Measurements from ENCODE around the gene CYP51A1. TPM values are rescaled to one million over a fixed set of nuclear protein-coding genes. Genes with fewer than 3 reads are reported as not detected.
"Not testable (repeated sequence)": the region's sequence is repeated elsewhere in the genome, so short reads cannot be mapped to it uniquely, and the experiment has no call there.

Gene CYP51A1
- 100 to 1,000 TPM in 1 of 4 donors, 10 to 100 TPM in 2, 1 to 10 TPM in 1; 9.7 to 145 (median 54.1) TPM for polyA plus RNA-seq
- long read RNA-seq, donor 1, transcript CYP51A1-201 (10 exons, 3,210 nt) = major isoform, 36 of 70 reads
- long read RNA-seq, donor 1, transcript CYP51A1-204 (2 exons, 555 nt) = minor isoform, 9 of 70 reads
- long read RNA-seq, donor 1, partial matches to known transcripts = 24 of 70 reads
- long read RNA-seq, donor 1, other reads (novel, unspliced or antisense) = 0 of 70 reads
- long read RNA-seq, donor 2, transcript CYP51A1-201 (10 exons, 3,210 nt) = major isoform, 7 of 9 reads
- long read RNA-seq, donor 2, partial matches to known transcripts = 0 of 9 reads
- long read RNA-seq, donor 2, other reads (novel, unspliced or antisense) = 0 of 9 reads
- long read RNA-seq, donor 3, transcript CYP51A1-201 (10 exons, 3,210 nt) = major isoform, 15 of 25 reads
- long read RNA-seq, donor 3, partial matches to known transcripts = 6 of 25 reads
- long read RNA-seq, donor 3, other reads (novel, unspliced or antisense) = 0 of 25 reads
- long read RNA-seq, donor 4 = 0 reads
- long read RNA-seq, donor 5, partial matches to known transcripts = 0 of 2 reads
- long read RNA-seq, donor 5, other reads (novel, unspliced or antisense) = 0 of 2 reads
- long read RNA-seq, donor 6, transcript CYP51A1-203 (10 exons, 1,729 nt) = minor isoform, 5 of 48 reads
- long read RNA-seq, donor 6, transcript CYP51A1-204 (2 exons, 555 nt) = minor isoform, 9 of 48 reads
- long read RNA-seq, donor 6, transcript CYP51A1-201 (10 exons, 3,210 nt) = major isoform, 18 of 48 reads
- long read RNA-seq, donor 6, partial matches to known transcripts = 16 of 48 reads
- long read RNA-seq, donor 6, other reads (novel, unspliced or antisense) = 0 of 48 reads
- long read RNA-seq, donor 7, transcript CYP51A1-201 (10 exons, 3,210 nt) = major isoform, 5 of 11 reads
- long read RNA-seq, donor 7, partial matches to known transcripts = 0 of 11 reads
- long read RNA-seq, donor 7, other reads (novel, unspliced or antisense) = 0 of 11 reads
- long read RNA-seq, donor 8 = 0 reads
- long read RNA-seq, donor 9, transcript CYP51A1-201 (10 exons, 3,210 nt) = major isoform, 5 of 7 reads
- long read RNA-seq, donor 9, partial matches to known transcripts = 0 of 7 reads
- long read RNA-seq, donor 9, other reads (novel, unspliced or antisense) = 0 of 7 reads
- long read RNA-seq, donor 10, transcript CYP51A1-201 (10 exons, 3,210 nt) = major isoform, 14 of 18 reads
- long read RNA-seq, donor 10, partial matches to known transcripts = 0 of 18 reads
- long read RNA-seq, donor 10, other reads (novel, unspliced or antisense) = 0 of 18 reads

DNA sequence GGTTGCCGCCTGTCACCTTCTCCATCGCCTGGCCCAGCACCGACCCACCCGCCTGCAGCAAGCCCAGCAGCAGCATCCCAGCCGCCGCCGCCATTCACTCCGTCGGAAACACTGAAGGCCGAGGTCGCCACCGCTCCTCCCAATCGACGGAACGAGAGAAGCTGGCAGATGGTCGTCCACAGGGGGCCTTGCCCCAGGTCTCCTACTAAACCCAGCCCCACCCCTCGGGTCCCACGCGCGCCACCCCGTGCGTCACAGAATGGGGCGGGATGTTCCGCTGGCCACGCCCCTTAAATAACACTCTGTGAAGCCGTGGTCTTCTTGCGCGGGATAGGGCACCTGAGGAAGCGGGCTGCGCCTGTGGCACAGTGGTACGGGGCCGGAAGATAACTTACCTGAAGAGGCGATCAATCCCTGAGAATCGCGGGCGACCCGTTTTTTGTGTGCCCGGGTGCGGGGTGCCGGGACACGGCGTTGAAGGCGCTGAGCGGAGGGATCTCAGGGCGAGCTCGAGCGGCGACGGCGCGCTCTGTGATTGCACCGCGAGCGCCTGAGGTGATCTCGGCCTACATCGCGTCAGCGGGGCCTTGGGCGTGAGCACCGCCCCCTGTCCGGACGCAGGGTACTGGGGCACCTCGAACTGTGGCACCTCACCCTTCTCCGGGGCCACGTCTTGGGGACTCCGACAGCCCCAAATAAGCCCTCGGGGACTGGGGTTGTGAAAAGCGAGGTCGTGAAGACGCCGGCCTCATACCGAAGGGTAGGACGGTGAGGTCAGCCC, at the start of gene CYP51A1:
CYP51A1 (minus strand) TSS at position 207 of the 781 bp plus-strand sequence; CDS start at position 94, 113 bp downstream.
- WGBS, 3 donors = 0 to 1% (median 0%) methylated on average over 73 of the region's 73 CpGs
- no peak for FAIRE-seq
- peak; percentile 91 to 99 for DNase-seq
- peak within 1 kb of the TSS; percentile 78 to 95 (median 86) for H3K4me3 ChIP-seq (ENCODE audit: low read depth in 1 of 3, low read length in 3 of 3)
- no peaks in the 10 kb centered on the region for H3K36me3 ChIP-seq (ENCODE audit: control insufficient read depth in 3 of 3, insufficient read depth in 2 of 3, low read depth in 1 of 3, low read length in 3 of 3)
- H3K9me3 ChIP-seq (ENCODE audit: control insufficient read depth in 2 of 2, insufficient read depth in 1 of 2, low read depth in 1 of 2, low read length in 1 of 2) = no peaks in the 10 kb centered on the region
- no peaks in the 10 kb centered on the region for H3K27me3 ChIP-seq (ENCODE audit: control insufficient read depth in 3 of 3, insufficient read depth in 3 of 3, low read length in 3 of 3)
- H3K27ac ChIP-seq (ENCODE audit: low read depth in 1 of 3, low read length in 2 of 3) = peak within 1 kb of the TSS; percentile 90 to 95 (median 93)
- peaks cover 0 to 9% (median 3%) of the 10 kb centered on the region in 3 donors for H3K4me1 ChIP-seq (ENCODE audit: control insufficient read depth in 3 of 3, insufficient read depth in 2 of 3, low read depth in 1 of 3, low read length in 2 of 3)

DNA sequence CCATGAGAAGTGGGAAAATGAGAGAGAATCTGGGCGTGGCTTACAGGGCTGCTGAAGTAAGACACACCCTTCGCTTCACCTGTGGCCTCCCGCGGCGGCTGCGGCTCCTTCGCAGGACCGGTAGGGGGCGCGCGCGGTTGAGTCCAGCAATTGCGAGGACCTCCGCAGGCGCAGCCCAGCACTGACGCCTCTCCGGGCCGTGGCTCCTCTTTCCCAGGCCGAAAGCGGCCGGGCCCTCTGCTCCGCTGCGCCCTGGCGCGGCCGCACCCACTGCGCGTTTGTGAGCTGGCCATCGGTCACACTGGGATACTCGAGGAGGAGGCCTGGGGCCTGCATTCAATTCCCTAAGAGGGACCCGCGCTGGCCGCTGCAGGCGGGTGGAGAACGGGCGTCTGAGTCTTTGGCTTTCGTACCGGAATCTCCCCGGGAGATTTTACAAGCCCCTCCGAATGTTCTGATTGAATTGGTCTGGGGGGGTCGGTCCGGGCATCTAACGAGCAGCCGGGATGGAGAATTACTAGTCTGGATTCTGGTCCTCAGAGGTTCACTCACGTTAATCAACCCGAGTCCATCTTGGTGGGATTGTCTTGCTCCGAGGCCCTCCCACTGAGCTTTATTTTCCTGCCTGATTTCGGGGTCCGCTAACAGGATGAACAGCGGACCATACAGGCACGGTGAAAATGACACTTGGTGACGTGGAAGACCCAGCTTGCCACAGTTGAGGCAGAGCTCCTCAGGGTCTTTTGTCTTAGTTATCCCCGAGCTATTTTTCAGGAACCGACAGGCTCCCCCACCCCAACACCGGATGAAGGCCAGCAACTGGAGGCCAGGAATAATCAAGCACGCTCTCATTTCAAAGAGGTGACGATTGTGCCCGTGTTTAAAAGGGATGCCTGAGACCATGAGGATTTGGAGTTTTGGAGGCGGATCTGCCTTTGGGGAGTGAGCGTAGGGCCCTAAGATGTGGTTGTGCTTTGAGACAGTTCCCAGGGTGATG, 44.9 kb upstream of the CYP51A1 start, which contains the start of gene LRRD1:
LRRD1 (minus strand) TSS at position 215 of the 997 bp plus-strand sequence. CDS start 13,940 bp downstream, outside the sequence.
- 9 to 13% (median 13%) methylated on average over 58 to 60 of the region's 60 CpGs for WGBS, 3 donors

DNA sequence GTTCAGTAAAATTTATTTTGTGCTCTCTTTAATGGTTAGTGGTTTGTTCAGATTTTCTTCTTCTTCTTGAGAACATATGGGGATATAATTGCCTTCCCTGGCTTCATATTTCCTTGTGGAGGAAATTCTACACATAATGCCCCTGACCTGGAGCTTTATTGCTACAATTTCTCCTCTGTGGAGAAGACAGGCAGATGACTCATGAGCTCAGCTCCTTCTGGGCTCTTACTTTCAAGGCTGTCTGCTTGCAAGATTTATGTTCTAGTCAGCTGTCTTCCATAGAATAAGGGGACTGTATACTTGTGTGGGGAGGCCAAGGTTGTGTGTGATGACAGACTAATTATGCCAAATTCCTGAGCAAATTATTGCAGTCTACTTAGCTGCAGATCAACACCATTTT, 43.1 kb upstream of the CYP51A1 start:
- Histone ChIP-seq H3K36me3 (ENCODE audit: control insufficient read depth in 3 of 3, insufficient read depth in 2 of 3, low read depth in 1 of 3, low read length in 3 of 3) (no peaks in the 10 kb centered on the region), H3K27me3 (ENCODE audit: control insufficient read depth in 3 of 3, insufficient read depth in 3 of 3, low read length in 3 of 3) (no peaks in the 10 kb centered on the region), H3K4me1 (ENCODE audit: control insufficient read depth in 3 of 3, insufficient read depth in 2 of 3, low read depth in 1 of 3, low read length in 2 of 3) (peaks cover 0 to 9% (median 0%) of the 10 kb centered on the region in 3 donors), H3K9me3 (ENCODE audit: control insufficient read depth in 2 of 2, insufficient read depth in 1 of 2, low read depth in 1 of 2, low read length in 1 of 2) (no peaks in the 10 kb centered on the region), H3K4me3 (ENCODE audit: low read depth in 1 of 3, low read length in 3 of 3) (no peak overlapping the region), H3K27ac (ENCODE audit: low read depth in 1 of 3, low read length in 2 of 3) (peak overlapping the region in 1 of 3 donors; percentile 38)
- DNase-seq (peak in 1 of 2 donors; percentile 72), FAIRE-seq (no peak)

More for the DNA sequence above, 44.9 kb upstream of the CYP51A1 start, which contains the start of gene LRRD1:
- H3K27ac ChIP-seq (ENCODE audit: low read depth in 1 of 3, low read length in 2 of 3) = peak within 1 kb of the TSS in 2 of 3 donors; percentile 69 to 88
- peak within 1 kb of the TSS; percentile 28 to 85 (median 57) for H3K4me3 ChIP-seq (ENCODE audit: low read depth in 1 of 3, low read length in 3 of 3)
- peak; percentile 90 to 95 for DNase-seq
- H3K36me3 ChIP-seq (ENCODE audit: control insufficient read depth in 3 of 3, insufficient read depth in 2 of 3, low read depth in 1 of 3, low read length in 3 of 3) = no peaks in the 10 kb centered on the region
- FAIRE-seq = no peak
- no peaks in the 10 kb centered on the region for H3K27me3 ChIP-seq (ENCODE audit: control insufficient read depth in 3 of 3, insufficient read depth in 3 of 3, low read length in 3 of 3)
- H3K4me1 ChIP-seq (ENCODE audit: control insufficient read depth in 3 of 3, insufficient read depth in 2 of 3, low read depth in 1 of 3, low read length in 2 of 3) = peaks cover 0 to 9% (median 0%) of the 10 kb centered on the region in 3 donors
- H3K9me3 ChIP-seq (ENCODE audit: control insufficient read depth in 2 of 2, insufficient read depth in 1 of 2, low read depth in 1 of 2, low read length in 1 of 2) = no peaks in the 10 kb centered on the region

DNA sequence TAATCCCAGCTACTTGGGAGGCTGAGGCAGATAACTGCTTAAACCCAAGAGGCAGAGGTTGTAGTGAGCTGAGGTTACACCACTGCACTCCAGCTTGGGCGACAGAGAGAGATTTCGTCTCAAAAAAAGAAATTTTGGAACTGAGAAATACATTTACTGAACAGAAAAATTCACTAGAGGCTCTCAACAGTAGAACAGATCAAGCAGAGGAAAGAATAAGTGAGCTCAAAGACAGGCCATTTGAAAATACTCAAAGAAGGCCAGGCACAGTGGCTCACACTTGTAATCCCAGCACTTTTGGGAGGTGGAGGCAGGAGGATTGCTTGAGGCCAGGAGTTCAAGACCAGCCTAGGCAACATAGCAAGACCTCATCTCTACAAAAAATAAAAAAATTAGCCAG, 35.3 kb upstream of the CYP51A1 start:
- not testable (repeated sequence) for H3K27me3 ChIP-seq (ENCODE audit: control insufficient read depth in 3 of 3, insufficient read depth in 3 of 3, low read length in 3 of 3); DNase-seq; H3K27ac ChIP-seq (ENCODE audit: low read depth in 1 of 3, low read length in 2 of 3); FAIRE-seq; H3K4me1 ChIP-seq (ENCODE audit: control insufficient read depth in 3 of 3, insufficient read depth in 2 of 3, low read depth in 1 of 3, low read length in 2 of 3); H3K36me3 ChIP-seq (ENCODE audit: control insufficient read depth in 3 of 3, insufficient read depth in 2 of 3, low read depth in 1 of 3, low read length in 3 of 3); H3K4me3 ChIP-seq (ENCODE audit: low read depth in 1 of 3, low read length in 3 of 3)
- H3K9me3 ChIP-seq (ENCODE audit: control insufficient read depth in 2 of 2, insufficient read depth in 1 of 2, low read depth in 1 of 2, low read length in 1 of 2) = peaks cover 0 to 11% of the 10 kb centered on the region in 2 donors
- WGBS, 3 donors = 80 to 90% (median 84%) methylated on average over 2 of the region's 2 CpGs

DNA sequence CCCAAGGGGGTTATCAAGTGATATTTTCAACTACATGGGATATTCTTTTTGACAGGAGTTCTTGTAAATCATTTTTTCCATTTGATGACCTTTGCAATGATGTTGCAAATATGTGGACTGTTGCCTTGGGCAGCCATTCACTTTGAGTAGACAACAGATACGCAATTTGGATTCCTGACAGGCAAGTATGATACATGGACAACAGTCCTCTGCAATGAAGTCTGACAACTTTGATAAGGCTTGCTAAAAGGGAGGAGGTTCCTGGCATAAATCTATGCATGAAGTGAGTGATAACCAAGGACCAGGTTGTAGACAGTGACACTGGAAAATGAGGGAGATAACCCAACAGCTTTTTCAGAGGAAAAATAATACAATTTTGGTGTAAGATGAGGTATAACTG, 27.0 kb upstream of the CYP51A1 start:
- Histone ChIP-seq H3K36me3 (ENCODE audit: control insufficient read depth in 3 of 3, insufficient read depth in 2 of 3, low read depth in 1 of 3, low read length in 3 of 3) (no peaks in the 10 kb centered on the region), H3K4me3 (ENCODE audit: low read depth in 1 of 3, low read length in 3 of 3) (no peak overlapping the region), H3K4me1 (ENCODE audit: control insufficient read depth in 3 of 3, insufficient read depth in 2 of 3, low read depth in 1 of 3, low read length in 2 of 3) (no peaks in the 10 kb centered on the region), H3K27me3 (ENCODE audit: control insufficient read depth in 3 of 3, insufficient read depth in 3 of 3, low read length in 3 of 3) (no peaks in the 10 kb centered on the region), H3K9me3 (ENCODE audit: control insufficient read depth in 2 of 2, insufficient read depth in 1 of 2, low read depth in 1 of 2, low read length in 1 of 2) (no peaks in the 10 kb centered on the region), H3K27ac (ENCODE audit: low read depth in 1 of 3, low read length in 2 of 3) (no peak overlapping the region)
- no peak for FAIRE-seq
- WGBS, 3 donors = 80 to 94% (median 85%) methylated on average over 1 of the region's 1 CpG
- no peak for DNase-seq

DNA sequence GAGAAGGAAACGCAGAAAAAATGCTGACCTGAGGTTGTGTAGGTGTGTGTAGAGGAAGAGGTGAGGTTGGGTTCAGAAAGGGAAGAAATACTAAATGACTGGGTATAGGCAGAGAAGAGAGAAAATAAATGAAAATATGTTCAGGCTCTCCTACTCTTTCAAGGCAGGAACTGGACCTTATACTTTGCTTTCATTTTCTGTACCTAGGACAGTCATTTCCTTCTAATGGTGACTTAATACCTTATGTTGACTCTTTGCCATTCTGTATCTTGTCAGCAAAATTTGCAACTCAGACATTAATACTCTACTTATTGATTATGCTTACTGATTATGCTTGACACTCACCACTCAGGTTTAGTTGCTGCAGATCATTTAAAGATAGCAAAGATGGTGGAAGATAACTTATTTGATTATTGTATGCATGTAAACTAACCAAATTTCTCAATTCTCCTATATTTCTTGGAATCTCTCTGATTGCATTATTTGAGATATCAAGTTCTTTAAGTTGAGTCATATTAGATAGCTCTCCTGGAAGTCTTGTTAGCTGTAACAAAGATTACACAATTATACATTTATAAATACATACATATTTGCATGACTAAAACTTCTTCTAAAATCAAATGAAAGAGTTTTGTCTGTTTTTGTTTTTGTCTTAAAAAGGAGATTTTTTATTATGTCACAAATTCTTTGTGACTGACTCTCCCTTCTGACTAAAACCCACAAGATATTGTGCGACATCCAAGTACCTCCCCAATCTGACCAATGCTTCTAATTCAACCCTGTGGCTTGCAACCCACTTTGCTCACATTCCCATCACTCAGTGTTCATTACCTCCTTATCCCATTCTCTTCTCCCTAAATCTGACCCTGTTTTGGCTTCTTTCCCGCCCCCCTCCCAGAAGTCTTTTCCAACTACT, 24.6 kb upstream of the CYP51A1 start:
- no peak overlapping the region for H3K4me3 ChIP-seq (ENCODE audit: low read depth in 1 of 3, low read length in 3 of 3)
- no peaks in the 10 kb centered on the region for H3K27me3 ChIP-seq (ENCODE audit: control insufficient read depth in 3 of 3, insufficient read depth in 3 of 3, low read length in 3 of 3)
- 88 to 93% (median 92%) methylated on average over 3 of the region's 3 CpGs for WGBS, 3 donors
- no peak for FAIRE-seq
- H3K9me3 ChIP-seq (ENCODE audit: control insufficient read depth in 2 of 2, insufficient read depth in 1 of 2, low read depth in 1 of 2, low read length in 1 of 2) = no peaks in the 10 kb centered on the region
- H3K4me1 ChIP-seq (ENCODE audit: control insufficient read depth in 3 of 3, insufficient read depth in 2 of 3, low read depth in 1 of 3, low read length in 2 of 3) = no peaks in the 10 kb centered on the region
- peak in 1 of 2 donors; percentile 20 for DNase-seq
- H3K27ac ChIP-seq (ENCODE audit: low read depth in 1 of 3, low read length in 2 of 3) = no peak overlapping the region
- H3K36me3 ChIP-seq (ENCODE audit: control insufficient read depth in 3 of 3, insufficient read depth in 2 of 3, low read depth in 1 of 3, low read length in 3 of 3) = no peaks in the 10 kb centered on the region
